GM15510 (cell line): ENCODE measurements around the gene HIP1.
"Not testable (repeated sequence)": the region's sequence is repeated elsewhere in the genome, so short reads cannot be mapped to it uniquely, and the experiment has no call there.

Source experiments
- POLR2A ChIP-seq: IDR thresholded peaks from 3 replicates; pipeline ENCODE4 v1.6.1; 2011; ENCODE audit warnings: borderline replicate concordance; ENCODE audit not compliant: insufficient read length; ENCODE audit errors: extremely low read depth

Gene HIP1

DNA sequence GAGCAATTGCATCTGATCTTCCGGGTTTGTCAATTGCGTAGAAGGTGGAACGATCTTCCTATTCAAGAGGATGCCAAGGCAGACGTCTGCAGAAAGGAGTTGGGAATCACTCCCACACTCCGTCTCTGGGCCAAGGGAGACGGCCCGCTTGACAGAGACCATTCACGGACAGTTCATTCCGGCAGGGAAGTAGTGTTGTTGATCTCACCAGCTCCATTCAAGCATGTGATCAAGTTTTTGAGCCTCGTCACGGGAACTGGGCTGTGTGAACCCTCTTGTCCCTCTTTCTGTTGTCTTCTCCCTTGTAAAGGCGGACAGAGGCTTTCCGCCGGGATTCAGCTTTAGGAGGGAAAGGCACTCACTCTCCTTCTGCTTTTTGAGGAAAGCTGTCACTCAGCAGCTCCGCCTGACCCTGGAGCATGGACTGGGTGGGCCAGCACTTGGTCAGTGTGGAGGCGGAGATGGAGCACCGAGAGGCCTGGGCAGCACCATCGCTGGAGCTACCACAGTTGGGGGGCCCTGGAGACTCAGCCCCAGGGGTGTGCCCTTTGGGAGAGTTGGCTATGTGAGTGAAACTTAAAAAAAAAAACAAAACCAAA is 201.7 kb downstream of the HIP1 start:
- no peak for TF ChIP-seq POLR2A

DNA sequence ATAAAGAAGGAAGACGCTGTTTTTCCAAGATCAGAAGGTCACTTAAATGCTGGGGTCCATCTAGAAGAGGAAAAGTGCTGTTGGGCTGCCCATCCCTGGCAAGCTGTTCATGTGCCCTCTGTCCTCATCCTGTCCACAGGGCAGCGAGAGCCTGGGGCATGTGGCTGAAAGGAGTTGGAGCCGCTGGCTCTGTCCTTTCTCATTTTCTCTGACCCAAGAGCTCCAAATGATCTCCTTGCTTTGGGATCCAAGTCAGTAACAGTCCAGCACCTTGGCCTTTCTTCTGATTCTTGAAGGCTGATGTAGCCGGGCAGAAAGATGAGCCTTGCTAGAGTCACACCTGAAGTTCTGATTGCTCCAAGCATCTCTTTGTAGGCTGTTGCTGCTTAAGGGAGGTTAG is 202.2 kb downstream of the HIP1 start:
- no peak for TF ChIP-seq POLR2A

DNA sequence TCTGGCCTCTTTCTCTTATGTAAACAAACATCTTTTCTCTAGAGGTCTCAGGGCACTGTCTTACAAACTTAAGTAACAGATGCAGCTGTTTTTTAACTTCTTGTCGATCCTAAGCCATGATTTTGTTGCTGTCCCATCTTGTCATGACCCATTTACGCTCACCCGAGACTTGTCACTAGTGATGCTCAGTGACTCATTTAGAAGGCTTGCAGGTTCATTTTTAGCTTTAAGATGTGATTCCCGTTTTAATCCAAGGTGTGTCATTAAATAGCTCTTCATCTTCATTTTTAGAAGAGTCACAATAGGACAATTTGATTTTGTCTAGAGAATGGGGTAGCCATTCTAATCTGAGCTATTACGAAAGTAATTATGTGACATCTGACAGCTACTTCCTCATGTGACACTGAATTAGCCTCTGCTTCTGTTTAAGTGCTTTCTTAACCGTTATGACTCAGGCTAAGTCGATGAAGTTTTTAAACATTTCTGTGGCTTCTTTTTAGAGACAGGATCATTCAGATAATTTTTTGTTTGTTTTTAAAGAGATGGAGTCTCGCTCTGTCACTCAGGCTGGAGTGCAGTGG is 203.9 kb downstream of the HIP1 start:
- TF ChIP-seq POLR2A: no peak

DNA sequence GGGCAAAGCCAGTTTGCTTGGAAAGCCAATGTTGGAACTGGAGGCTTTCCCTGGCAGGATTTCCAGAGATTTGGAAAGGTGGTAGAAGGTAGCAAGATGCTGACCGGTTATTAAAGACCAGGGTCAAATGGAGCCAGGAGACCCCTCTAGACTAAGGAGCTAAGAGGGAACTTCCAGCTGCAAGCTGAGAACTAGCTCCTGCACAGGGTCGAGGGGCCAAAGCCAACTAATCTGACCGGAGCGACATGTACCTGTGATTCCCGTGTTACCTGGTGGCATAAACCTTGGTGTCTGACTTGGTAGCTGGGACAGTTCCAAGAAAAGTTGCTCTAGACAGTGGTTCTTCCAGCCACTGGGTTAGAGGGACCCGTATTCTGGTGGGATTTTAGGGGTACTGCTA is 204.8 kb downstream of the HIP1 start:
- TF ChIP-seq POLR2A: no peak

DNA sequence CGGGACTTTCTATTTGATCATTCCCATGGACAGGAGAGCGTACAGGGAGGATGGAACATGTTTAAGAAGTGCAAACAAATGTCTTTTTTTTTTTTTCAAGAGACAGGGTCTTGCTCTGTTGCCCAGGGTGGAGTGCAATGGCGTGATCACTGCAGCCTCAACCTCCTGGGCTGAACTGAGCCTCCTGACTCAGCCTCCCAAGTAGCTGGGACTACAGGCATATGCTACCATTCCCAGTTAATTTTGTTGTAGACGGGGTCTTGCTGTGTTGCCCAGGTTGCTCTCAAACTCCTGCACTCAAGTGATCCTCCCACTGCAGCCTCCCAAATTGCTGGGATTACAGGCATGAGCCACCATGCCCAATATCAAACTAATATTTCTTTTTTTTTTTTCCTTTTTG is 206.1 kb downstream of the HIP1 start:
- no peak for TF ChIP-seq POLR2A

DNA sequence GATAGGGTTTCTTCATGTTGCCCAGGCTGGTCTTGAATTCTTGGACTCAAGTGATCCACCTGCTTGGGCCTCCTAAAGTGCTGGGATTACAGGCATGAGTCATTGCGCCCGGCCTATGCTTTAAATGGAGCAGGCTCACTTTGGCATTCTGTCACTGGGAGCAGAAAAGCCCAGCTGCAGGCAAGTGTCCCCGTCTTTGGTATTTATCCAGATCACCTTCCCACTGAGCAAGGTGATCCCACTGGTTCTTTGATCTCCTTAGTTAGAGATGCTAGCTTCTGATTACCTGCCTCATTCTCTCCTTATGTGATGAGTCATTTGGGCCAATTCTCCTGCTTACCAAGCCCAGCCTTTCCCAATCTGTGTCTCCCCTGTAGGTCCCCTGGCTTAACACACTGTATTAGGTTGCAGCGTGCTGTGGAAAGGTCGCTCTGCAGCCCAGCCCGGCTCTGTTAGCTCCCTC is 207.4 kb downstream of the HIP1 start:
- no peak for TF ChIP-seq POLR2A

DNA sequence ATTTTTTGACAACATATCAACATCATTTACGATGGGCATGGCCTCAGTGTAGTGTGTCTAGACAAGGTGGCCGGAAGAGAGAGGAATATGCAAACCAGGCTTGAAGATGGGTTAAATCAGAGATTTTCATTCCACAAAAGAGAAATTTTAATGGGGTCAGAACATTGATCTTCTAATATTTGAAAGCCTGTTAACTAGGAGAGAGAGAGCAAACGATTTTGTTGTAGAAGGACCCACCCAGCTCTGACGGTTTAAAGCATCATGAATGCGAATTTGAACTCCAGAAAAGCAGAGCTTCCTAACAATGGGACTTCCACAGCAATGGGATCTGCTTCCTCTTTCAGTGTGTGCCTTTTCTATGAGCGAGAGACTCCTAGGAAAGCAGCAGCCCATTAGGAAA is 246.7 kb downstream of the HIP1 start, which contains the start of gene SPDYE5:
SPDYE5 (plus strand) TSS at position 301 of the 400 bp plus-strand sequence. CDS start 1,728 bp downstream, outside the sequence.
- TF ChIP-seq POLR2A: not testable (repeated sequence)

DNA sequence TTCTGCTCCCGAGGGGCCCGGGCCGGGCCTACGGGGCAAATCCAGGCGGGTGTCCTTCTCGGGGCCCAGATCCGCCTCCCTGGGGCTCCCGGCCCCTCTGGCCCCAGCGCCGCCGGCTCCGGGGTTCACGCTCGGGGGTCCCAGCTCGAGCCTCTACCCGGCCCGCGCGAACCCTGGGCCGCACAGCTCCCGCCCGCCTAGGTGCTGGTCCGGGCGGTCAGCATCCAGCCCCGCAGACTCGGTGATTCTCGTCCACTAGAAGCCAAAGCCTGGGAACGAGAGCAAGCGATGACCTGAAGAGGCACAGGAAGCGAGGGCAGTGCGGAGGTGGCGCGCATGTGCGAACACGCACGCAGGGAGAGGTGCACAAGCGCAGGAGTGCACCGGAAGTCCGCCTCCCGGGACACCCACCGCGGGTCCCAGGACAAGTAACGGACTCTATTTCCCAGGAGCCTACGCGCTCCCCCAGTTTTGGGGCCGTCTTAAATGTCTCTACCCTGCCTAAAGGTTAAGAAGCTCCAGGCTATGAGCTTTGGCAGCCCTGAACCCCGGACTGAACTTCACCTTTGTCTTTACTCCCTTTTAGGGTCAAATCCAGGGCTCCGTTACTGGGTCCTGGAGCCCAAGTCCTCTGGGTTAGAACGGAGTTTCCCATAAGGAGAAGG is 252.6 kb downstream of the HIP1 start, which contains the start of gene POM121C:
POM121C (minus strand) TSS at position 321 of the 665 bp plus-strand sequence. CDS start 44,803 bp downstream, outside the sequence.
- TF ChIP-seq POLR2A: peak; percentile 77
